Neural progenitor cell (in vitro differentiated cells): ENCODE data around the gene RBBP4.

Experiments used
- CTCF ChIP-seq: fragments of 200-600 bp; sonication (generic); IDR thresholded peaks from 2 replicates; pipeline ENCODE4 v1.5.1; 2017; ENCODE audit warnings: antibody characterized with exemption, mild to moderate bottlenecking
- EZH2 ChIP-seq: fragments of 200-600 bp; sonication (generic); IDR thresholded peaks from 2 replicates; pipeline ENCODE4 v1.6.1; 2017; ENCODE audit warnings: antibody characterized with exemption, mild to moderate bottlenecking, moderate library complexity

GRCh38 chr1:32718036-32718435 lies 67.0 kb downstream of the RBBP4 start:
- TF ChIP-seq CTCF (no peak), EZH2 (no peak)
